ENCODE results near the gene SLC26A2.

Gene SLC26A2

GRCh38 chr5:149975409-149975808 is 14.9 kb downstream of the SLC26A2 start:
- TF ChIP-seq CTCF (IDR thresholded peaks at IDR 0.05; ENCODE audit: insufficient read depth, low read length, poor library complexity, severe bottlenecking) = no peak
- no peak for DNase-seq (ENCODE audit: extremely low read depth, insufficient read length)
- no peaks in the 10 kb centered on the region for H3K27me3 ChIP-seq (replicated peaks; ENCODE audit: control insufficient read depth, insufficient read depth, low read length)
- H3K36me3 ChIP-seq (ENCODE audit: control insufficient read depth, insufficient read depth, low read length) = peaks cover 3% of the 10 kb centered on the region; the same call in 1 of the 2 replicates
- H3K4me3 ChIP-seq (replicated peaks; ENCODE audit: low read depth, low read length) = no peak overlapping the region

GRCh38 chr5:149979896-149980295 is 19.3 kb downstream of the SLC26A2 start:
- Histone ChIP-seq H3K27me3 (replicated peaks; ENCODE audit: control insufficient read depth, insufficient read depth, low read length) (no peaks in the 10 kb centered on the region), H3K36me3 (ENCODE audit: control insufficient read depth, insufficient read depth, low read length) (peaks cover 3% of the 10 kb centered on the region; the same call in 1 of the 2 replicates), H3K4me3 (replicated peaks; ENCODE audit: low read depth, low read length) (no peak overlapping the region)
- DNase-seq (ENCODE audit: extremely low read depth, insufficient read length) = no peak
- no peak for TF ChIP-seq CTCF (IDR thresholded peaks at IDR 0.05; ENCODE audit: insufficient read depth, low read length, poor library complexity, severe bottlenecking)

- Histone ChIP-seq H3K36me3 (ENCODE audit: control insufficient read depth, insufficient read depth, low read length) (peaks cover 3% of the 10 kb centered on the region; the same call in 1 of the 2 replicates), H3K4me3 (replicated peaks; ENCODE audit: low read depth, low read length) (no peak overlapping the region), H3K27me3 (replicated peaks; ENCODE audit: control insufficient read depth, insufficient read depth, low read length) (no peaks in the 10 kb centered on the region)
- TF ChIP-seq CTCF (IDR thresholded peaks at IDR 0.05; ENCODE audit: insufficient read depth, low read length, poor library complexity, severe bottlenecking) = no peak
- no peak for DNase-seq (ENCODE audit: extremely low read depth, insufficient read length)
Measured at GRCh38 chr5:149981206-149981605, 20.6 kb downstream of the SLC26A2 start.

GRCh38 chr5:149982505-149982904 is 21.9 kb downstream of the SLC26A2 start:
- Histone ChIP-seq H3K27me3 (replicated peaks; ENCODE audit: control insufficient read depth, insufficient read depth, low read length) (no peaks in the 10 kb centered on the region), H3K4me3 (replicated peaks; ENCODE audit: low read depth, low read length) (no peak overlapping the region), H3K36me3 (ENCODE audit: control insufficient read depth, insufficient read depth, low read length) (peaks cover 3% of the 10 kb centered on the region; the same call in 1 of the 2 replicates)
- no peak for TF ChIP-seq CTCF (IDR thresholded peaks at IDR 0.05; ENCODE audit: insufficient read depth, low read length, poor library complexity, severe bottlenecking)
- DNase-seq (ENCODE audit: extremely low read depth, insufficient read length) = no peak

- no peak for DNase-seq (ENCODE audit: extremely low read depth, insufficient read length)
- Histone ChIP-seq H3K27me3 (replicated peaks; ENCODE audit: control insufficient read depth, insufficient read depth, low read length) (no peaks in the 10 kb centered on the region), H3K36me3 (ENCODE audit: control insufficient read depth, insufficient read depth, low read length) (no peaks in the 10 kb centered on the region), H3K4me3 (replicated peaks; ENCODE audit: low read depth, low read length) (no peak overlapping the region)
- no peak for TF ChIP-seq CTCF (IDR thresholded peaks at IDR 0.05; ENCODE audit: insufficient read depth, low read length, poor library complexity, severe bottlenecking)
Measured at GRCh38 chr5:149988126-149988525, 27.6 kb downstream of the SLC26A2 start.
